Neural cell (in vitro differentiated cells): Measurements from ENCODE around the gene RTN4. TPM values are rescaled to one million over a fixed set of nuclear protein-coding genes. Genes with fewer than 3 reads are reported as not detected.

Experiments used
- H2AFZ ChIP-seq: fragments of 200-600, 300-800 bp; sonication (generic), shearing (Covaris generic); 2 replicates; pipeline ENCODE4 v1.6.0; 2014; ENCODE audit warnings: low read depth, mild to moderate bottlenecking, antibody characterized with exemption, low read length, moderate library complexity
- H3F3A ChIP-seq: fragments of 200-600 bp; shearing (Covaris generic); 2 replicates; pipeline ENCODE4 v1.6.1; 2016; ENCODE audit warnings: mild to moderate bottlenecking, moderate library complexity, mixed read lengths, antibody characterized with exemption, low read length; ENCODE audit not compliant: insufficient read depth, poor library complexity, severe bottlenecking
- H3K27ac ChIP-seq: fragments of 200-600, 300-800 bp; sonication (generic), shearing (Covaris generic); 2 replicates; pipeline ENCODE4 v1.5.1; 2014; ENCODE audit warnings: mild to moderate bottlenecking, low read length, moderate library complexity
- H3K27me3 ChIP-seq: fragments of 300-800, 200-600 bp; sonication (generic), shearing (Covaris generic); 2 replicates; pipeline ENCODE4 v1.6.0; 2014; ENCODE audit warnings: mild to moderate bottlenecking, low read depth, low read length, moderate library complexity; ENCODE audit not compliant: insufficient read depth
- H3K36me3 ChIP-seq: fragments of 300-800, 200-600 bp; sonication (generic), shearing (Covaris generic); 2 replicates; pipeline ENCODE4 v1.5.1; 2014; ENCODE audit warnings: mild to moderate bottlenecking, antibody characterized with exemption, low read length, moderate library complexity; ENCODE audit not compliant: insufficient read depth
- H3K4me2 ChIP-seq: fragments of 300-800, 200-600 bp; sonication (generic), shearing (Covaris generic); 2 replicates; pipeline ENCODE4 v1.6.0; 2014; ENCODE audit warnings: mild to moderate bottlenecking, low read length
- H3K4me3 ChIP-seq: fragments of 300-800, 200-600 bp; sonication (generic), shearing (Covaris generic); 2 replicates; pipeline ENCODE4 v1.5.1; 2014; ENCODE audit warnings: mild to moderate bottlenecking, low read length, moderate library complexity
- H3K79me2 ChIP-seq: fragments of 200-600 bp; shearing (Covaris generic); replicated peaks from 2 replicates; pipeline ENCODE4 v1.6.0; 2014; ENCODE audit warnings: mild to moderate bottlenecking, low read length, moderate library complexity; ENCODE audit not compliant: insufficient read depth
- H3K9ac ChIP-seq: fragments of 300-800, 200-600 bp; sonication (generic), shearing (Covaris generic); 2 replicates; pipeline ENCODE4 v1.6.1; 2016; ENCODE audit warnings: mild to moderate bottlenecking, low read length, mixed read lengths
- H3K9me2 ChIP-seq: fragments of 200-600 bp; shearing (Covaris generic); 2 replicates; pipeline ENCODE4 v1.6.1; 2016; ENCODE audit warnings: mild to moderate bottlenecking, low read length, mixed read lengths; ENCODE audit not compliant: insufficient read depth
- H3K9me3 ChIP-seq: fragments of 200-600, 300-800 bp; sonication (generic), shearing (Covaris generic); 2 replicates; pipeline ENCODE4 v1.6.1; 2016; ENCODE audit warnings: mild to moderate bottlenecking, mixed run types, low read length, moderate library complexity, mixed read lengths
- H4K20me1 ChIP-seq: fragments of 200-600 bp; shearing (Covaris generic); 2 replicates; pipeline ENCODE4 v1.6.1; 2016; ENCODE audit warnings: mild to moderate bottlenecking, mixed run types; ENCODE audit not compliant: insufficient read depth
- EP300 ChIP-seq: fragments of 450-650 bp; conservative IDR thresholded peaks from 2 replicates; pipeline ENCODE4 v1.6.1; 2014; ENCODE audit warnings: antibody characterized with exemption, mild to moderate bottlenecking, moderate library complexity; ENCODE audit not compliant: poor library complexity, severe bottlenecking
- EZH2 ChIP-seq: fragments of 200-600, 300-800 bp; shearing (Covaris generic), sonication (generic); IDR thresholded peaks from 2 replicates; pipeline ENCODE4 v1.6.1; 2014; ENCODE audit warnings: antibody characterized with exemption, low read length, borderline replicate concordance, mild to moderate bottlenecking; ENCODE audit not compliant: insufficient read depth, poor library complexity, severe bottlenecking
- MXI1 ChIP-seq: fragments of 450-650 bp; conservative IDR thresholded peaks from 2 replicates; pipeline ENCODE4 v1.6.1; 2014; ENCODE audit warnings: antibody characterized with exemption, mild to moderate bottlenecking; ENCODE audit not compliant: poor library complexity, severe bottlenecking
- POLR2AphosphoS5 ChIP-seq: IDR thresholded peaks from 2 replicates; pipeline ENCODE4 v1.6.1; 2012
- RAD21 ChIP-seq: fragments of 450-650 bp; conservative IDR thresholded peaks from 2 replicates; pipeline ENCODE4 v1.6.1; 2014; ENCODE audit warnings: antibody characterized with exemption, mild to moderate bottlenecking, moderate library complexity
- SMC3 ChIP-seq: fragments of 450-650 bp; conservative IDR thresholded peaks from 2 replicates; pipeline ENCODE4 v1.6.1; 2014; ENCODE audit warnings: antibody characterized with exemption, mild to moderate bottlenecking, moderate library complexity; ENCODE audit not compliant: poor library complexity
- TAF1 ChIP-seq: IDR thresholded peaks from 2 replicates; pipeline ENCODE4 v1.6.1; 2012; ENCODE audit warnings: low read depth
- polyA plus RNA-seq: library from polyadenylated mRNA; depleted of rRNA; stranded (reverse); fragments of >200 nt; gene quantifications from 2 replicates; pipeline ENCODE4 v1.2.3, GENCODE V29; 2014
- TF ChIP-seq, protein P1 (sequence below): IDR thresholded peaks from 2 replicates; pipeline ENCODE4 v1.6.1; 2012; ENCODE audit warnings: borderline replicate concordance
- TF ChIP-seq, protein P2 (sequence below): fragments of 450-650 bp; IDR thresholded peaks from 2 replicates; pipeline ENCODE4 v1.5.1; 2014; ENCODE audit warnings: antibody characterized with exemption, mild to moderate bottlenecking, moderate library complexity; ENCODE audit not compliant: poor library complexity, severe bottlenecking

Gene RTN4
- polyA plus RNA-seq, 1 donor from 2014 or later, result 582 TPM

DNA sequence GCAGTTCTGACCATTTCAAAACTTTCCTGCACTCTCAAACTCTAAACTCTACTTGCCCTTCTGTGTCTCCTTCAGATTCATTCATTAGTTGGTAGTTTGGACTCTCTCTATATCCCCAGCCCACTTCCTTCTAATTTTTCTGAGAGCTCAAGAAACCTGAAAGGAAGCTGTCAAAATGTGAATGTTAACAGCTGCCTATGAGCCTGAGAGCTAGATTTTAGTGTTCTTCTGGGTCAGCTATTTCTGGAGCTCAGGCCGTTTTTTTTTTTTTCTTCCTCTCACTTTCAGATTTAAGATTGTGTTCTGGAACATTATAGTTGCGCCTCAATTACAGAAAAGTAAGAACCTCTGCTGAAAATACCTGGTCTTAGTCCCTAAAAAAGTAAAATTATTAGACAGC lies 73.1 kb downstream of the RTN4 start (continued):
- no peak for TF ChIP-seq POLR2AphosphoS5
- no peak for TF ChIP-seq EZH2
- TF ChIP-seq MXI1, result no peak
- TF ChIP-seq TAF1, result no peak

DNA sequence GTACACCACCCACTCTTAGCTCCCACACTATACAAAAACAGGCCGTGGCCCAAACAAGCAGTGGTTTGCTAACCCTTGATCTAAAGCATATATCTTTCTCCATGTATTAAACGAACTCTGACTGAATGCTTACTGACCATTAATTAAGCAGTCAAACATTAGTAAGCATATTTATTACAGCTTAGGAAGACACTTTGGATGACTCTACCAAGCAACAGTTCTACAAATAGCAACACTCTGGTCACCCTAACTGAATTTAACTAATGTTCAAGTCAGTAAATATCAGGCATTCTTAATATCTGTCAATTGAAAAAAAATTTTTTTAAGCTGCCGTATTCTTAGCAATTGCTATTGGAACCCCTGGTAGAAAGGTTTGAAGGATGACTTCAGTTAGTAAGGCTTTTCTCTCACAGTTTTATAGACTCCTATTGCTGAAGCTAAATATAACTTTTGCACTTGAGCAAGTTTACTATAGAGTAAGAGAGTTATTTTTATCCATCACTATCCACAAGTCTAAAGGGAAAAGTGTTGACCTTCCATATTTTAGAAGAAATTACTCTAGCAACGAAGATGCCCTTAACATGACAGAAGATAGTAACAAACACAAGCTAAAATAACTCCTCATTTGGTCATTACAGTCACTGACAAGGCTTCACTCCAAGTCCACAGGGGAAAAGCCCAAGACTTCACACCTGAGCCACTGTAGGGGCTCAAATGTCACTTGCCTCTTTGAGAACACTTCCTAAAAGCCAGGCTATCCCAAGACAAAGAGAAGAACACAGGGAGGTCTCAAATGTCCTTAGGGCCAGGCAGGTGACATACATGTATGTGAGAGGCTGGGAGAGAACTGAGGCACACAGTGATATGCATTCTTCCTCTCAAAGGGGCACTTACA lies 74.4 kb downstream of the RTN4 start:
- peaks cover 24% of the 10 kb centered on the region for H3K36me3 ChIP-seq
- peaks cover under 1% of the 10 kb centered on the region for H3K9me2 ChIP-seq
- H3K27me3 ChIP-seq, result no peaks in the 10 kb centered on the region
- H4K20me1 ChIP-seq, result peaks cover 14% of the 10 kb centered on the region
- H3K9me3 ChIP-seq, result no peaks in the 10 kb centered on the region
- no peak overlapping the region for H3K9ac ChIP-seq
- no peak overlapping the region for H3K27ac ChIP-seq
- no peak for TF ChIP-seq TAF1
- TF ChIP-seq SMC3, result no peak
- TF ChIP-seq POLR2AphosphoS5, result no peak
- no peak for TF ChIP-seq EP300
- TF ChIP-seq EZH2, result no peak
- TF ChIP-seq, protein P1, sequence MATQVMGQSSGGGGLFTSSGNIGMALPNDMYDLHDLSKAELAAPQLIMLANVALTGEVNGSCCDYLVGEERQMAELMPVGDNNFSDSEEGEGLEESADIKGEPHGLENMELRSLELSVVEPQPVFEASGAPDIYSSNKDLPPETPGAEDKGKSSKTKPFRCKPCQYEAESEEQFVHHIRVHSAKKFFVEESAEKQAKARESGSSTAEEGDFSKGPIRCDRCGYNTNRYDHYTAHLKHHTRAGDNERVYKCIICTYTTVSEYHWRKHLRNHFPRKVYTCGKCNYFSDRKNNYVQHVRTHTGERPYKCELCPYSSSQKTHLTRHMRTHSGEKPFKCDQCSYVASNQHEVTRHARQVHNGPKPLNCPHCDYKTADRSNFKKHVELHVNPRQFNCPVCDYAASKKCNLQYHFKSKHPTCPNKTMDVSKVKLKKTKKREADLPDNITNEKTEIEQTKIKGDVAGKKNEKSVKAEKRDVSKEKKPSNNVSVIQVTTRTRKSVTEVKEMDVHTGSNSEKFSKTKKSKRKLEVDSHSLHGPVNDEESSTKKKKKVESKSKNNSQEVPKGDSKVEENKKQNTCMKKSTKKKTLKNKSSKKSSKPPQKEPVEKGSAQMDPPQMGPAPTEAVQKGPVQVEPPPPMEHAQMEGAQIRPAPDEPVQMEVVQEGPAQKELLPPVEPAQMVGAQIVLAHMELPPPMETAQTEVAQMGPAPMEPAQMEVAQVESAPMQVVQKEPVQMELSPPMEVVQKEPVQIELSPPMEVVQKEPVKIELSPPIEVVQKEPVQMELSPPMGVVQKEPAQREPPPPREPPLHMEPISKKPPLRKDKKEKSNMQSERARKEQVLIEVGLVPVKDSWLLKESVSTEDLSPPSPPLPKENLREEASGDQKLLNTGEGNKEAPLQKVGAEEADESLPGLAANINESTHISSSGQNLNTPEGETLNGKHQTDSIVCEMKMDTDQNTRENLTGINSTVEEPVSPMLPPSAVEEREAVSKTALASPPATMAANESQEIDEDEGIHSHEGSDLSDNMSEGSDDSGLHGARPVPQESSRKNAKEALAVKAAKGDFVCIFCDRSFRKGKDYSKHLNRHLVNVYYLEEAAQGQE, result no peak
- no peak for TF ChIP-seq RAD21
- TF ChIP-seq, protein P2, sequence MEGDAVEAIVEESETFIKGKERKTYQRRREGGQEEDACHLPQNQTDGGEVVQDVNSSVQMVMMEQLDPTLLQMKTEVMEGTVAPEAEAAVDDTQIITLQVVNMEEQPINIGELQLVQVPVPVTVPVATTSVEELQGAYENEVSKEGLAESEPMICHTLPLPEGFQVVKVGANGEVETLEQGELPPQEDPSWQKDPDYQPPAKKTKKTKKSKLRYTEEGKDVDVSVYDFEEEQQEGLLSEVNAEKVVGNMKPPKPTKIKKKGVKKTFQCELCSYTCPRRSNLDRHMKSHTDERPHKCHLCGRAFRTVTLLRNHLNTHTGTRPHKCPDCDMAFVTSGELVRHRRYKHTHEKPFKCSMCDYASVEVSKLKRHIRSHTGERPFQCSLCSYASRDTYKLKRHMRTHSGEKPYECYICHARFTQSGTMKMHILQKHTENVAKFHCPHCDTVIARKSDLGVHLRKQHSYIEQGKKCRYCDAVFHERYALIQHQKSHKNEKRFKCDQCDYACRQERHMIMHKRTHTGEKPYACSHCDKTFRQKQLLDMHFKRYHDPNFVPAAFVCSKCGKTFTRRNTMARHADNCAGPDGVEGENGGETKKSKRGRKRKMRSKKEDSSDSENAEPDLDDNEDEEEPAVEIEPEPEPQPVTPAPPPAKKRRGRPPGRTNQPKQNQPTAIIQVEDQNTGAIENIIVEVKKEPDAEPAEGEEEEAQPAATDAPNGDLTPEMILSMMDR, result no peak
- no peak for TF ChIP-seq MXI1
- H3K4me2 ChIP-seq, result no peak overlapping the region
- H3K79me2 ChIP-seq, result peaks cover 47% of the 10 kb centered on the region
- no peak overlapping the region for H3K4me3 ChIP-seq
- H3F3A ChIP-seq, result no peaks in the 10 kb centered on the region
- H2AFZ ChIP-seq, result no peak overlapping the region

DNA sequence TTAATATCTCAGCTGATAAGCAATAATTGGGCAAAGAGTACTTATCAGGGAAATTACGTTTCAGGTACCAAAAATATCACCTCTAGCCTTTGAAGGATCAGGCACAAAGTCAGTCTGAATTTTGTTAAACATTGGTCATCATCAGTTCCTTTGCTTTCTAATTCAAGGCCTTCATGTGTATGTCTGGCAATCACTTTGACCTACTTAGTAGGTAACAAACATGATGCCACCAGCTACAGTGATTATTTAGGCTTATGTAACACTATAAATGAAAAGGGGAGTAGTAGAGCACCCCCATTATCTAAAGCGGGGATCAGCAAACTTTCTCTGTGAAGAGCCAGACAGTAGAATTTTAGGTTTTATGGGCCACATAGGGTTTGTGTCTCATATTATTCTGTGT lies 75.1 kb downstream of the RTN4 start:
- no peak for TF ChIP-seq EZH2
- H3K9me2 ChIP-seq, result peaks cover 3% of the 10 kb centered on the region
- H3K4me3 ChIP-seq, result no peak overlapping the region
- no peak overlapping the region for H3K9ac ChIP-seq
- peaks cover 41% of the 10 kb centered on the region for H3K79me2 ChIP-seq
- no peaks in the 10 kb centered on the region for H3K9me3 ChIP-seq
- no peaks in the 10 kb centered on the region for H3F3A ChIP-seq
- no peak overlapping the region for H3K4me2 ChIP-seq
- H4K20me1 ChIP-seq, result peaks cover 13% of the 10 kb centered on the region
- H3K27me3 ChIP-seq, result no peaks in the 10 kb centered on the region
- no peak overlapping the region for H2AFZ ChIP-seq
- H3K36me3 ChIP-seq, result peaks cover 21% of the 10 kb centered on the region
- H3K27ac ChIP-seq, result no peak overlapping the region
